HFF-Myc (cell line): Measurements from ENCODE around the gene CDC45.

ENCODE experiments used
- DNase-seq: peaks from one replicate; pipeline ENCODE4 v3.0.0-alpha.2; 2011; ENCODE audit warnings: low read depth; ENCODE audit errors: extremely low read depth
- H3K4me3 ChIP-seq: replicated peaks from 2 replicates; pipeline ENCODE4 v1.5.1; 2011; ENCODE audit warnings: low read depth, mild to moderate bottlenecking, control low read depth, low read length
- CTCF ChIP-seq: IDR thresholded peaks from 2 replicates; pipeline ENCODE4 v1.5.1; 2012; ENCODE audit warnings: mild to moderate bottlenecking, low read depth, low read length, control low read depth; ENCODE audit errors: missing control alignments

The CDC45 gene

GRCh38 chr22:19469421-19469820 lies 10.3 kb upstream of the CDC45 start:
- no peak for TF ChIP-seq CTCF
- H3K4me3 ChIP-seq, result no peak overlapping the region

GRCh38 chr22:19470010-19470409 lies 9.7 kb upstream of the CDC45 start:
- TF ChIP-seq CTCF, result no peak
- no peak for DNase-seq
- H3K4me3 ChIP-seq, result no peak overlapping the region

More at GRCh38 chr22:19469421-19469820, 10.3 kb upstream of the CDC45 start:
- no peak for DNase-seq

- DNase-seq, result no peak
- H3K4me3 ChIP-seq, result no peak overlapping the region
- no peak for TF ChIP-seq CTCF
These were observed 8.1 kb upstream of the CDC45 start for GRCh38 chr22:19471572-19471971.

- no peak overlapping the region for H3K4me3 ChIP-seq
- no peak for DNase-seq
- TF ChIP-seq CTCF, result no peak
These were observed 7.5 kb upstream of the CDC45 start for GRCh38 chr22:19472233-19472632.

GRCh38 chr22:19473578-19473977 lies 6.1 kb upstream of the CDC45 start:
- no peak for TF ChIP-seq CTCF
- DNase-seq, result no peak
- H3K4me3 ChIP-seq, result no peak overlapping the region

- no peak overlapping the region for H3K4me3 ChIP-seq
- no peak for DNase-seq
- no peak for TF ChIP-seq CTCF
These were observed 3.7 kb upstream of the CDC45 start for GRCh38 chr22:19476023-19476422.

- peak; percentile 8 for TF ChIP-seq CTCF
- DNase-seq, result no peak
These were observed 2.2 kb upstream of the CDC45 start for GRCh38 chr22:19477321-19478044.

More at GRCh38 chr22:19477321-19478044, 2.2 kb upstream of the CDC45 start:
- peak overlapping the region; percentile 71 for H3K4me3 ChIP-seq
